GM19467 (cell line): ENCODE measurements around the gene ATP1A2.

Source experiments
- ATAC-seq: cut with Tn5 transposase; IDR thresholded peaks from one replicate; pipeline ENCODE4 v1.9.1; 2021; ENCODE audit warnings: mild to moderate bottlenecking, moderate library complexity; ENCODE audit not compliant: unreplicated experiment

Gene ATP1A2

DNA sequence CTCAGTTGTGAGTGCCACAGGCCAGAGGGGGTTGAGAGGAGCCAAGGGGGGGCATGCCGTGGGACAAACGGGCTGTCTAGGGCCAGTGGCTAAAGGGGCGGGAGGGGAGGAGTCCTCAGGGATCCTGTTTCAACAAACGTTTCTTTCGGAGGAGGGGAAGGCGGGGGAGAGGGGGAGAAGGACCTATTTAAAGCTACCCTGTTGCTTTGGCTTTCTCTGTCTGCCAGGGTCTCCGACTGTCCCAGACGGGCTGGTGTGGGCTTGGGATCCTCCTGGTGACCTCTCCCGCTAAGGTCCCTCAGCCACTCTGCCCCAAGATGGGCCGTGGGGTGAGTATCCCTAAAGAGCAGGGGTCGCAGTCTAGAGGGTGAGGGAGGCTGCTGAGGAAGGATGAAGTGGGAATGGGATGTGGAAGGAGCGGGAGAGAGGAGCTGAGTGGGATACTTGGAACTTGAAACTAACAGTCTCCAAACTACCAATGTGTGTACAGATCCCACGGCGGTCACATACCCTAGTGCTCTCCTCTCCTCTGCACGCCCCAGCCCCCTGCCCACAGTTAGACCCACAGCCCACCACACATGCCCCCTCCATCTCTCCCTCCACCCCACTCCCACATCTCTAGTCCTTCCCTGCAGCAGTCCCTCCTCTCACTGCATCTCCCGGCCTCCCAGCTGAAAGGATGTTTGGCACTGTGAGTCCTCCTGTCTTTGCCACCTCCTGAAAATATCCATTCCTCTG lies at the start of gene ATP1A2:
TSS of gene ATP1A2 (plus strand) at position 215 of the 738 bp plus-strand sequence. CDS start at position 318, 103 bp downstream.
- ATAC-seq = no peak

DNA sequence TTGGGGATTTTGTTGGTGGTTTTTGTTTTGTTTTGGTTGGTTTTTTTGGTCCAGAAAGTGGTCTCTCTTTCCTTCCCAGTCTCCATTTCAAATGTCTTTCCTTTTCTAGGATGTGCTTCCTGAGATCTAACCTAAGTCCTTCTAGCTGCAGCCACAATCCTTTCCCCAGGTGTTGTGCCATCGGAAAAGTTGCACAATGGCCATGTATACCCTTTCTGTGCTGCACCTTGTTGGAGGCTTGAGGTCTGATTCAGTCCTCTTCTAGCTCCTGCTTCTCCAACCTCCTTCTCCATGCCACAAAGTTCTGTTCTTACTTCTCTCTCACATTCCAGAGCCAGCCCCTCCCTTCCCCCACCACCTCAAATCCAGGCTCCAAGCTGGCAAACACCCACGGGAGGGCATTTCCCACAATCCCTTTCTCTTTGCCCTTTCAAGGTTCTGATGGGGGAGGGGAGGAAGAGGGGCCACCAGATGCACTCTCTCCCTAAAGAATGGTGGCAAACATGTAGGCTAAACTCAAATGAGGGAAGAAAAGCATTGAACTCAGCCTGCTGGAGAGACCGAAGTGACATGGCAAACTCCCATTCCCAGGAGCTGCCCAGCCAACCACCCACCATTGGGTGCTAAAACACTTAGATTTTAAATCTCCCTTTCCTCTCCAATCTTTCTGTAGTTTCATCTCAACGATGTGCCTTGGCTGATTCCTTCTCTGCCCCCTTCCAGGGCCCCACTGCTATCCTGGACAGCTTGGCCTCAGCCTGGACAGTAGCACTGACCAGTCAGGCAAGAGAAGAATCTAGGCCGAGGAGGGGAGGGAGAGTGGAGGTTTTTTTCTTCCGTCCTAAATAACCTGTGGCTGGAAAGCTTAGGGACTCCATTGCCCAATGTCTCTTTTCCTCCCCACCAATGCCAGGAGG lies 48.5 kb upstream of the ATP1A2 start:
- ATAC-seq = no peak

DNA sequence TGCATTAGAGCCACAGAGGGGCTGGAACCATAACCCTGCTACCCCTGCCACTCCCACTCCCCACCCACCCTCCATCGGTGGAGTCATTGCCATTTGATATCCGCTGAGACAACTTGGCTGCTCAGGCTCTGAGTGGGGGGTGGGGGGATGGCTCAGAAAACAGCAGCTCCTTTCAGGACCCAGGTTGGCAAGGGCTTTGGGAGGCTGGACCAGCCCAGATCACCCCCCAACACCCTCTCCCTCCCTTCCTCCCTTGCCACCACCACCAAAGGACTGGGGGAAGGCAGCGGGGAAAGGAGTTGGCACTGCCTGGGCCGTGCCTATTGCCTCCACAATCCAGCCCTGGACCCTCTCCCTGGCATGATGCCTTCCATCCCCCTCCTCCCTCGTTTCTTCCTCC lies 47.3 kb upstream of the ATP1A2 start:
- ATAC-seq = no peak

DNA sequence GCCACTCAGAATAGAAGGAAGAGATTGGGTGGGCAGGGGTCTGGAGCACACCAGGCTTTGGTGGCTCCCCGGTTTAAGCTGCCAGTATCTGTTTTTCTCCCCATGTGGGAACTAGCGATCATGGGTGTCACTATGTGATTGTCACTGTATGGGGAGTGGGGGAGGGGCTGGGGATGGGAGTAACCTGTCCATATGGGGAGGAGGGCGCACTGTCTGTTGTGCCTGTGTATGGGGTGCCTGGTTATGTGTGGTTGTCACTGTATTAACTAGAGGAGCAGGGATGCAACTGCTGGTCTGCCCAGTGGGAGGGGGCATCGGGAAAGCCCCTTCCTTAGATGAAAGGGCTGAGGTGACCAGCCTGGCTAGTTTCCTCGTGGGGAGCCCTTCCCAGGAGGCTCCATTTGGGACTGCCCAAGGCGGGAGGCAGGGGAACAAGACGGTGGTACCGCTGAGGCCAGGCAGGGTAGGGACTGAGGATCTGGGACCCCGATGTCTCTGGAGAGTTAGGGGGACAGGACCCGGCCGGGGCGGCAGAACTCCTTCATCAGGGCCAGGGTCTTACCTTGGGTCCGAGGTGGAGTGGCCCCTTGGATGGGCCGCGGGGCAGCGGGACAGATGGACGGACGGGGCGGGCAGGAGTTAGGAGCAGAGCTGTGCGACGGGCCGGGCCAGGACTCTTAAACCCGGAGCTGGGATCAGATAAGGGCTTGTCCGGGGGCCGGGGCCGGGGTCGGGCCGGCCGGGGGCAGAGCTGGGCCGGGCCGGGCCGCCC lies 45.9 kb upstream of the ATP1A2 start, which contains the start of gene KCNJ10:
TSS of gene KCNJ10 (minus strand) at position 701 of the 772 bp plus-strand sequence. CDS start 27,628 bp downstream, outside the sequence.
- peak; percentile 3 for ATAC-seq

DNA sequence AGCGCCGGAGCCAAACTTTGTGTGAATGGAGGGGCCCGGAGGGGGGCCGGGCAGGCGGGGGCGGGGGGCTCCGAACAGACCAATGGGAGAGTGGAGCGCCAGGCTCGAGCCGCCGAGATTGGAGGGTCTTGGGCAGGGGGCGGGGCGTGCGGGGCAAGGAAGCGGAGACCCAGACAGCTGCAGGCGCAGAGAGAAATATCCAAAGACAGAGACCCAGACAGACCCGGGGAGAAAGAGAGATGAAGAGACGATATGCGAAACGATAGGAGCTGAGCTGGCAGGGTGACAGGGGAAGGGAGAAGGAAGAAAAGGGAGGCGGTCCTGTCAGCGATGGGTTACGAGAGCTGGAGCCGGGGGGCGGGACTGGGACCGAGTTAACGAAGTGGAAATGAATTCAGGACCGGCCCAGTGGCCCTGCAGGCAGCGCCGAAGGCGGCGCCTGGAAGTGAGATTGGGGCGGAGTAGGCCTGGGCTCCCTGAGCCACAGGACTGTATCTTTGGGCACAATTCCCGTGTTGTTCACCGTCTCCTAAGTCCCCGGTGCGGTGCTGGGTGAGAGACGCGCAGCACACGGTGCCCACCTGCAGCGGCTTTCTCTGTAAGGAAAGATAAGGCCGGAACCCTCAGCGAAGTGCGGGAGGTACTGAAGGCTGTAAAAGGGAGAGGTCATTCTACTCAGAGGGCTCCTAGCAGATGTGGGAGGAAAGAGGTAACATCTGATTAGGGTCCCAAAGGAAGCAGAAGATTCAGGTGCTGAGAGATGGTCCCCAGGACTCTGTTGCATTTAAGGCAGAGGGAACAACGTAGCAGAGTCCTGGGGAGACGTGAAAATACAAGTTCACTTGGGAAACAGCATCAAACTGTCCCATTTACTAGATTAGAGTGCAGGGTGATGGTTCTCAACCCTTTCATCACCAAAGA lies 45.1 kb upstream of the ATP1A2 start:
- ATAC-seq = peak; percentile 44

DNA sequence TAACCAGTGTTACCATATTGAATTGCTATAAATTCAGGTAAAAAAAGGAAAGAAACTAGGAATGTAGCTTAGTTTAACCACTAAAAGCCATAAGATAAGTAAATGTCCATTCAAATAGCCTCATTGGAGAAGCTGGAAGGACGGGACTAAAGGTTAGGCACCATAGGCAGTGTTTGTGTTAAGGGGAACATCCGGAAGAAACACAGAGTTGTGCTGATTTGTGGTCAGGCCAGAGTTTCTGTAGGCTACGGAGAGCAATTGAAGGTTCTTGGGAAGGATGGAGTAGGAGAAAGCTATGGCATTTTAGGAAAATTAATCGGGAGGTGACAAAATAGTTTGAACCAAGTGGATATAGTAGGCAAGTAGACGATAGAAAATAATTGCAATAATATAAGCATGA lies 44.3 kb upstream of the ATP1A2 start:
- ATAC-seq = no peak

DNA sequence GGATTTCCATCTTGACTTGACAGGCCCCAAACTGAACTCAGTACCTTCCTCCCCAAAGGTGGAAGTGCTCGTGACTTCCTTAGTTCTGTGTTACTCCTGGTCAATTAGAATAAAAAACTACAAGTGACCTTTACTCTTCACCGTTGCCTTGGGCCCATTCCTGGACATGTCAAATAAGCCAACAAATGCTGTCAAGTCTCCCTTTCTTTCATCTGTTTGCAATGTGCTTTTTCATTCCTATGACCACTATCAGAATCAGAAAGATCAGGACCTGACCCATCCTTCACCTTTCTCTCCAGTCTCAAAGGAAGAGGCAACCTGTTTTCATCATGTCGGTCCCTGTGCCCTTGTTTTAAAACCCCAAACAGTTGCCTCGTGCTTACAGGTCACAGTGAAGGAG lies 40.7 kb upstream of the ATP1A2 start:
- no peak for ATAC-seq

DNA sequence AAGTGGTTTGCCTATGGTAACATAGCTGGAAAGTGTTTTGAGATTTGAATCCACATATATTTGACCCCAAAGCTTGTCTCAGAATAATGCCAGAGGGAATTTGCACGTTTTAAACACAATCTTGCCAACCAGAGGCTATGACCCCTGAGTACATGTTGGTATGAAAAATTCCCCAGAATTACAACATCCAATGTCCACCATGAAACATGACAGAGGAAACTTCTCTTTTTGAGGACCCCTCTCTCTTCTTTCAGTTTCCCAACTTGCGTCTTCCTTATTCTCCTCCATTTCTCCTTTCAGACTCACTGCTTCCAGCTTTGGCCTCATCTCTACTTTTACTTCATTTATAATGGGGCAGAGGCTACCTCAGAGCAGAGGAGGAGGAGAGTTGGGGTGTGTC lies 39.7 kb upstream of the ATP1A2 start:
- ATAC-seq = no peak

DNA sequence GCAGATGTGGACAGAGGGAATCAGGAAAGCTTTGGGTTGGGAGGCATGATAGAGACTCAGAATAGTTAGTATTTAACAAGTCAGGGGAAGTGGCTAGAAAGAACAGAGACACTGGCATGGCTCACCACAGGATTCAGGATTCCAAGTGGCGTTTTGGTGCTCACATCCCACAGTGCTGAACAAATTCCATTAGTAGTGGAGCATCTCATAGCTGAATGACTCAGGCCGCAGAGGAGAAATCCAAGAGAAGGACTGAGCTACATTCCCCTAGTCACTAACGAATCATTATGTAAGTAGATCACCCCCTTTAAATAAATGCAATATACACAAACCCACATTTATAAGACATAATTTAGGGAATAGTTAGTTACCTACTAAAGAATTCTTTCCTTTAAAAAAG lies 39.3 kb upstream of the ATP1A2 start:
- ATAC-seq = no peak

DNA sequence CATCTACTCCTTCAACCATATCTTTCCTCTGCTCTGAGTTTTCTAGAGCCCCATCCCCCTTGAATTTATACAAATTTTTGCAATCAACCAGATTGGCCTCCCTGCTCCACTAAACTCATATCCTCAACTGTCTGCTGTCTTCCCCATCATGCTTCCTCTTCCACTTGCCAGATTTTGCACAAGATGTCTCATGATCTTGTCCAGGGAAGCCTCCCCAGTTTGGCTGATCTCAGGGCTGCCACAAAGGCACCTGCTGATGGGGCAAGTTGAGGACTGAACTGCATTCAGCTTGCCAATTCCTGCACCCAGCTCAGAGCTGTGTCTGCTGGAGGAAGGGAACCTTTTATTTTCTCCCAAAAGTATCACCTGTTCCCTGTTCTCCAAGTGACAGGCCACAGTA lies 38.1 kb upstream of the ATP1A2 start:
- ATAC-seq = no peak

DNA sequence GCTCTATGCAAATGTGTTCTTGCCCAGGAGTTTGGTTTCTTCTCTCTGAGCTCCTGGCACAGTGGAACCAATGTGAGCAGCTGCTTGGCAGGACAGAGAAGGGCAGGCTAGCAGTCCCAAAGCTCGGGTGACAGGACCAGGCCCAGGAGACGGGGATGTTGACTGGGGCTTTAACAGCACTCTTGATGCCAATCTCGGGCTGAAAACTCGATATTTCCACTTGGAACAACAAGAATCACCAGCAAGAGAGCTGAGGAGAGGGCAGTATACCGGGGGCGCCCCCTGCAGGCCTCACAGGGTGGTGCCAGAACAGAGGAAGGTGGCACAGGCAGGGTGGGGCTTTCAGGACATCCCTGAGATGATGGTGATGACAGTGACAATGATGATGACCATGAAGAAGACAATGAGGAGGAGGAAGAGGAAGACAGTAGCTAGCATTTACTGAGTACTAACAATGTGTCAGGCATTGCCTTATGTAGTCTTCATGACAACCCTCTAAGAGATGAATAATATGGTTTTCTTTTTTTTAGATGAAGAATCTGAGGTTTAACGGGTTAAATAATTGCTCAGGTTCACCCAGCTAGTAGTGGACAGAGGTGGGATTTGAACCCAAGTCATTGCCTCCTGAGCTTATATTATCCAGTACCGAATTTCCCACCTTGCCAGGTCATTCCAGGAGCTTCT lies 36.9 kb upstream of the ATP1A2 start:
- no peak for ATAC-seq

DNA sequence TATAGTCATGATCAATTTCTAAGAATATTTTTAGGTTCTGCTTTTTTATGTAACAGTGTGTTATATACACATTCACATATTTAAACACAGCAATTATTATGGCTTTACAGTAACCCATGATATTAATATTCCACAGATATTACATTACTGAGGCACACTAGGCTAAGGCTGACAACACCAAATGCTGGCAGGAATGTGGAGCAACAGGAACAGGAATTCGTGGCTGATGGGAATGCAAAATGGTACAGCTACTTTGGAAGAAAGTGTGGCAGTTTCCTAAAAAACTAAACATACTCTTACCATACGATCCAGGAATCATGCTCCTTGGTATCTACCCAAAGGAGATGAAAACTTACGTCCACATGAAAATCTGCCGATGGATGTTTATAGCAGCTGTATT lies 36.1 kb upstream of the ATP1A2 start:
- ATAC-seq = no peak

DNA sequence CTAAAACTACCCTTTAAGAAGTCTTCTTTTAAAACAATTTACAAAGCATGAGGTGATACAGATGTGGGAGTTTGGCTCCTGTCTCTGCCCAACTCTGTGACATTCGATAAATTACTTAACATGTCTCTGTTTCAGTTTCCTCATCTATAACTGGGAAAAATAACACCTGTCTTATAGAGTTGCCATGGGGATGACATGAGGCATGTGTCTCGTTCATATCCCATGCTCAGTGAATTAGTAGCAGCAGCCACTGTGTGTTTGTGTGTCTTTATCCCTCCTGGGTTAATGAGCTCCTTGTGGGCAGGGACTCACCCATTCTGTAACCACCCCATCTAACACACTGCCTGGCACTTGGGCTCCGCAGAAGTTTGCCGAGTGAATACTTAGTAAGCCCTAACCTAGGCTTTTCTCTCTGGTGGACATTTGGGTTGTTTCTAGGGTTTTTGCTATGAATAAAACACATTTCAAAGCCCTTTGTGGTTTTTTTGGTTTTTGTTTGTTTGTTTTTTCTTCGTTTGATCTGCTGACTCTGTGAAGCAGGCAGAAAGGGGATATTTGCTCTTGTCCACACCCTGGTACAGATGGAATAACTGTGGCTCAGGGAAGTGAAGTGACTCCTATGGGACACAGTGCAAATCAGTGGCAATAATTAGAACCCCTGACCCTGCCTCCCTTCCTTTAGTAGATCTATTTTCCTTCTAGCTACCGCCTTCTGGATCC lies 35.0 kb upstream of the ATP1A2 start:
- no peak for ATAC-seq

DNA sequence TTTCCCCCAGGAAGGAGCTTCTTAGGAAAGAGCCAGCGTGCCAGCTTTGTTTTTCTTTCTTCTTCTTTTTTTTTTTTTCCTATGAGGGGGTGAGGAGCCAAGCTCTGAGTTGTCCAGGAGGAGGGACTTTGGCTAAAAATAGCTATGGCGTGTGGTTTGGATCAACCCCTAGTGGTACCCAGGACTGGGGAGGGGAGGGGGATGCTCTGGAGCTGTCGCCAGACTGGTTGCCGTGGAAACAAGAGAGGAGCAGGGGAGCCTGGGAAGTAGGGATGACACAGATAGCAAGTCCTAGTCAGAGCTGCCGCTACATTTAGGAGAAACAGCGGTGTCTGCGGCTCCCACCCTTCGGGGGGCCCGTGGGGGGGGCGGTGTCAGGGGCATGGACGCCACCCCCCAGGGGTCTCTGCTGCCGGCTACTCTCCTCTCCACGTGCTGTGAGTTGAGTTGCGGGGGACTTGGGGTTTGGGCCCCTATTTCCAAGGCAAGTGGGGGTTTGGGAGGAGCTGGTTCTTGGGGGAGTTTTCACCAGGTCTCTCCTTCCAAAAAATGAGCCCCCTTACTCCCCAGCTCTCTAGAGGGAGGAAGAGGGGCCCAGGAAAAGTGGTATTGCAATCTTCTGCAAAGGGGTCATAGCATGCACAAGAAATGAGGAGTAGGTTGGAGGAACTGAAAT lies 34.2 kb upstream of the ATP1A2 start, which contains the start of gene KCNJ9:
TSS of gene KCNJ9 (plus strand) at position 278 of the 676 bp plus-strand sequence. CDS start 2,493 bp downstream, outside the sequence.
- no peak for ATAC-seq

DNA sequence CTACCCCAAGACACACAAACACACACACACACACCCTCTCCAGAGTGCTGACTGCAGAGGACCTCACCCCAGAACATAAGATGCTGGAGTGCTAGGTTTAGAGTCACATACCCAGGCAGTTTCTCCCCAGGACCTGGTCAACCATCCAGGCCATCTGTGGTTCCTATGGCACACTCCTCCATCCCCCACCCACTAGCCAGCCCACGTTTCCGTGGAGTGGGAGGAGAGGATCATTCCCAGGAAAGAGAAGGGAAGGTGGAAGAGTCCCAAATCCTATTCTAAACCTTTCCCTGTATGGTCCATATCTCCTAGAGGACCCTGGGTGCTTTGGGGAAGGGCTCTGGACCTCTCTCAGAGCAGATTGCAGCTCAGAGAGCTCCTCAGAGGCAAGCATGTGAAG lies 33.1 kb upstream of the ATP1A2 start:
- no peak for ATAC-seq

DNA sequence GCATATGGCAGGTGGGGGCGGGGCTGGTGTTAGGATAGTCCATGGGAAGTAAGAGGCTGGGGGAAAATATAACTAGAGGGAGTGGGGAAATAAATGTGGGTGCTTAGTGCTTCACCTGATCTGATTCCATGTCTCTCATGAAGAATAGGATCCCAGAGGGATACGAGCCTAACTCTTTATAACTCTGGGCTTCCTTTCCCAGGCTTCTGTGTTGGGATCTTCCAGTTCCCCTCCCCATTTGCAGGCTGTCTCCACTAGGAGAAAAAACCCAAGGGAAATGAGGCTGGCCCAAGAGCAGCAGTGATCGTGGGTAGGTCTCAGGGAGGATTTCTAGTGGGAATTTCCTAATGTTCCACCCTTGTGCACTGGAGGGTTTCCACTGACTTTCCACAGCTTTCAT lies 32.6 kb upstream of the ATP1A2 start:
- no peak for ATAC-seq

DNA sequence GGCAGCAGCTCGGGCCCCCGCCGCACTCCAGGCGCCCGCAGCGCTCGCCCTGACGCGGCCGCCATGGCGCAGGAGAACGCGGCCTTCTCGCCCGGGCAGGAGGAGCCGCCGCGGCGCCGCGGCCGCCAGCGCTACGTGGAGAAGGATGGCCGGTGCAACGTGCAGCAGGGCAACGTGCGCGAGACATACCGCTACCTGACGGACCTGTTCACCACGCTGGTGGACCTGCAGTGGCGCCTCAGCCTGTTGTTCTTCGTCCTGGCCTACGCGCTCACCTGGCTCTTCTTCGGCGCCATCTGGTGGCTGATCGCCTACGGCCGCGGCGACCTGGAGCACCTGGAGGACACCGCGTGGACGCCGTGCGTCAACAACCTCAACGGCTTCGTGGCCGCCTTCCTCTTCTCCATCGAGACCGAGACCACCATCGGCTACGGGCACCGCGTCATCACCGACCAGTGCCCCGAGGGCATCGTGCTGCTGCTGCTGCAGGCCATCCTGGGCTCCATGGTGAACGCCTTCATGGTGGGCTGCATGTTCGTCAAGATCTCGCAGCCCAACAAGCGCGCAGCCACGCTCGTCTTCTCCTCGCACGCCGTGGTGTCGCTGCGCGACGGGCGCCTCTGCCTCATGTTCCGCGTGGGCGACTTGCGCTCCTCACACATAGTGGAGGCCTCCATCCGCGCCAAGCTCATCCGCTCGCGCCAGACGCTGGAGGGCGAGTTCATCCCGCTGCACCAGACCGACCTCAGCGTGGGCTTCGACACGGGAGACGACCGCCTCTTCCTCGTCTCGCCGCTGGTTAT lies 31.4 kb upstream of the ATP1A2 start:
- peak; percentile 88 for ATAC-seq
